Measurements from ENCODE around the gene SPATC1L. TPM values are rescaled to one million over a fixed set of nuclear protein-coding genes. Genes with fewer than 3 reads are reported as not detected.

SPATC1L gene
- polyA plus RNA-seq, 3 donors, result 3.3 to 6.7 (median 5.8) TPM

GRCh38 chr21:46229133-46229922, 45.1 kb upstream of the SPATC1L start:
- H3K27ac ChIP-seq (ENCODE audit: low read depth in 1 of 2, low read length in 2 of 2), result no peak overlapping the region
- H3K4me3 Mint-ChIP-seq, result peak overlapping the region; percentile 95 to 99
- H3K9ac ChIP-seq (ENCODE audit: insufficient read depth, low read length, poor library complexity, severe bottlenecking), result peak overlapping the region; percentile 35
- H3K36me3 ChIP-seq (replicated peaks in 1 of 2; ENCODE audit: control insufficient read depth in 1 of 2, insufficient read depth in 2 of 2, low read length in 2 of 2), result peaks cover 7 to 18% of the 10 kb centered on the region in 2 donors
- peaks cover 34% of the 10 kb centered on the region for H3K4me1 Mint-ChIP-seq
- TF ChIP-seq, protein P1, sequence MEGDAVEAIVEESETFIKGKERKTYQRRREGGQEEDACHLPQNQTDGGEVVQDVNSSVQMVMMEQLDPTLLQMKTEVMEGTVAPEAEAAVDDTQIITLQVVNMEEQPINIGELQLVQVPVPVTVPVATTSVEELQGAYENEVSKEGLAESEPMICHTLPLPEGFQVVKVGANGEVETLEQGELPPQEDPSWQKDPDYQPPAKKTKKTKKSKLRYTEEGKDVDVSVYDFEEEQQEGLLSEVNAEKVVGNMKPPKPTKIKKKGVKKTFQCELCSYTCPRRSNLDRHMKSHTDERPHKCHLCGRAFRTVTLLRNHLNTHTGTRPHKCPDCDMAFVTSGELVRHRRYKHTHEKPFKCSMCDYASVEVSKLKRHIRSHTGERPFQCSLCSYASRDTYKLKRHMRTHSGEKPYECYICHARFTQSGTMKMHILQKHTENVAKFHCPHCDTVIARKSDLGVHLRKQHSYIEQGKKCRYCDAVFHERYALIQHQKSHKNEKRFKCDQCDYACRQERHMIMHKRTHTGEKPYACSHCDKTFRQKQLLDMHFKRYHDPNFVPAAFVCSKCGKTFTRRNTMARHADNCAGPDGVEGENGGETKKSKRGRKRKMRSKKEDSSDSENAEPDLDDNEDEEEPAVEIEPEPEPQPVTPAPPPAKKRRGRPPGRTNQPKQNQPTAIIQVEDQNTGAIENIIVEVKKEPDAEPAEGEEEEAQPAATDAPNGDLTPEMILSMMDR (IDR thresholded peaks at IDR 0.05), result peak; percentile 65
- peak overlapping the region; percentile 31 to 74 (median 40) for H3K4me3 ChIP-seq (replicated peaks in 1 of 3; ENCODE audit: low read depth in 2 of 3, low read length in 3 of 3)
- no peaks in the 10 kb centered on the region for H3K27me3 ChIP-seq (ENCODE audit: control insufficient read depth in 2 of 2, insufficient read depth in 2 of 2, low read length in 2 of 2)
- peak overlapping the region; percentile 92 for H2AFZ ChIP-seq (ENCODE audit: insufficient read depth, low read depth, low read length, poor library complexity, severe bottlenecking)
- H3K4me2 ChIP-seq (replicated peaks; ENCODE audit: extremely low read depth, low read length, poor library complexity, severe bottlenecking), result peak overlapping the region; percentile 85
- WGBS (ENCODE audit: insufficient coverage), result under 1% methylated on average over 57 of the region's 72 CpGs
- H3K27me3 Mint-ChIP-seq (ENCODE audit: low read depth in 3 of 3), result peaks cover 2 to 7% (median 2%) of the 10 kb centered on the region in 3 donors
- intact Hi-C loops (cut with micrococcal nuclease), result loop anchor here (2.0 to 5.0 kb wide), 3 partner anchors 45 to 93 kb away; partner anchors contain the start of genes SPATC1L (in 2 of the 2), C21orf58 (in 1 of the 2) and PCNT (in 1 of the 2)
- no peaks in the 10 kb centered on the region for H3K9me3 ChIP-seq (replicated peaks in 1 of 2; ENCODE audit: control insufficient read depth in 1 of 2, insufficient read depth in 1 of 2, low read length in 2 of 2)
- H3K9me3 Mint-ChIP-seq, result peaks cover 0 to 7% (median 1%) of the 10 kb centered on the region in 7 donors
- peak in 1 of 3 donors; percentile 2 for DNase-seq
- H4K20me1 ChIP-seq (ENCODE audit: insufficient read depth, low read length), result no peaks in the 10 kb centered on the region
- H3K36me3 Mint-ChIP-seq, result peaks cover 20 to 26% of the 10 kb centered on the region in 2 donors
- peaks cover 4% of the 10 kb centered on the region for H3K79me2 ChIP-seq (ENCODE audit: insufficient read depth, low read length)
- peak overlapping the region; percentile 47 to 89 (median 85) for H3K27ac Mint-ChIP-seq
- H3K4me1 ChIP-seq (ENCODE audit: control insufficient read depth in 1 of 2, insufficient read depth in 2 of 2, low read length in 2 of 2), result peaks cover 17 to 24% of the 10 kb centered on the region in 2 donors

DNA sequence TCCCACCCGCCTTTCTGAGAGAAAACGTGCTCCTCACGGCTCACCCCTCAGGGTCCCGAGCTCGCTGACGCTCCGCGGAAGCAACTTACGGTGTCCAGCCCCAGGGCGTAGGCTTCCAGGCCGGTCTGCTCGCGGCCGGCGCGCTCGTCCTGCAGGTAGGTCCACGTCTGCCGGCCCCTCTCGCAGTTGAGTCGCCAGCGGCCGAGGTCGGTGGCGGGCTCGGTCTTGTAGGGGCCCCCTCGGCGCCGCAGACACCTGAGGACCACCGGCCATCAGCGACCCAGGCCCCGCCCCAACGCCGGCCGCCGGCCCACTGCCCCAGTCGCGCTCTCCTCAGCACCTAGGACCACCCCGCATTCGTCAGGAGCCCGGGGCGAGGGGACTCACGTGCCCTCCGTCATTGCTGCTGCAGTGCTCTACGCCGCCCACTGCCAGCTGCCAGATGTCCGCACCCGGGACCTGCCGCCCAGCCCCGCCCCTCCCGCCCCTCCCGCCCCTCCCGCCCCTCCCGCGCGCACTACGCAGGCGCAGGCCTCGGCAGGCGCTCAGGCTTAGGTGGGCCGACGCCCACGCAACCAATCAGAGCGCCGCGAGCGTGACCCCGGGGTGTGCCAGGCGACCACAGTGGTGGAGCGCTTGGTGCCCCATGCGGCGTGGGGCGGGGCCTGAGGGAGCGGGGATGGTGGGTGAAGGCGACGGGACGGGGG, 44.2 kb upstream of the SPATC1L start, which contains the start of gene LSS:
LSS (minus strand) TSS at position 430 of the 707 bp plus-strand sequence; CDS start at position 401, 29 bp downstream.
- H3K27me3 Mint-ChIP-seq (ENCODE audit: low read depth in 3 of 3), result peaks cover 2 to 7% (median 2%) of the 10 kb centered on the region in 3 donors
- peak within 1 kb of the TSS; percentile 47 to 89 (median 85) for H3K27ac Mint-ChIP-seq
- intact Hi-C loops (cut with micrococcal nuclease), result loop anchor here (2.0 to 5.0 kb wide), 3 partner anchors 44 to 94 kb away; partner anchors contain the start of genes SPATC1L (in 2 of the 2), C21orf58 (in 1 of the 2) and PCNT (in 1 of the 2)
- peak within 1 kb of the TSS; percentile 93 for H2AFZ ChIP-seq (ENCODE audit: insufficient read depth, low read depth, low read length, poor library complexity, severe bottlenecking)
- peaks cover 12 to 18% of the 10 kb centered on the region in 2 donors for H3K36me3 Mint-ChIP-seq
- H4K20me1 ChIP-seq (ENCODE audit: insufficient read depth, low read length), result no peaks in the 10 kb centered on the region
- DNase-seq, result peak; percentile 88 to 97 (median 95)
- peak within 1 kb of the TSS in 1 of 2 donors; percentile 68 for H3K27ac ChIP-seq (ENCODE audit: low read depth in 1 of 2, low read length in 2 of 2)
- peaks cover 4% of the 10 kb centered on the region for H3K79me2 ChIP-seq (ENCODE audit: insufficient read depth, low read length)
- WGBS (ENCODE audit: insufficient coverage), result under 1% methylated on average over 51 of the region's 77 CpGs
- H3K9me3 Mint-ChIP-seq, result peaks cover 0 to 7% (median 1%) of the 10 kb centered on the region in 7 donors
- peak within 1 kb of the TSS; percentile 78 for H3K9ac ChIP-seq (ENCODE audit: insufficient read depth, low read length, poor library complexity, severe bottlenecking)
- H3K27me3 ChIP-seq (ENCODE audit: control insufficient read depth in 2 of 2, insufficient read depth in 2 of 2, low read length in 2 of 2), result no peaks in the 10 kb centered on the region
- H3K4me3 Mint-ChIP-seq, result peak within 1 kb of the TSS; percentile 95 to 99
- H3K4me2 ChIP-seq (replicated peaks; ENCODE audit: extremely low read depth, low read length, poor library complexity, severe bottlenecking), result peak within 1 kb of the TSS; percentile 89
- peaks cover 17 to 24% of the 10 kb centered on the region in 2 donors for H3K4me1 ChIP-seq (ENCODE audit: control insufficient read depth in 1 of 2, insufficient read depth in 2 of 2, low read length in 2 of 2)
- peaks cover 0 to 10% of the 10 kb centered on the region in 2 donors for H3K36me3 ChIP-seq (replicated peaks in 1 of 2; ENCODE audit: control insufficient read depth in 1 of 2, insufficient read depth in 2 of 2, low read length in 2 of 2)
- H3K4me3 ChIP-seq (replicated peaks in 1 of 3; ENCODE audit: low read depth in 2 of 3, low read length in 3 of 3), result peak within 1 kb of the TSS; percentile 62 to 90 (median 64)
- H3K4me1 Mint-ChIP-seq, result peaks cover 34% of the 10 kb centered on the region
- no peaks in the 10 kb centered on the region for H3K9me3 ChIP-seq (replicated peaks in 1 of 2; ENCODE audit: control insufficient read depth in 1 of 2, insufficient read depth in 1 of 2, low read length in 2 of 2)
- TF ChIP-seq, protein P1 (IDR thresholded peaks at IDR 0.05), result no peak

Measured in CD14-positive monocyte (primary cell).